GM23338 (cell line): ENCODE measurements around the gene CHAF1B. TPM values are rescaled to one million over a fixed set of nuclear protein-coding genes. Genes with fewer than 3 reads are reported as not detected.

Experiments used
- ATAC-seq: fragments of 200-7000 bp; cut with Tn5 transposase; 3 replicates; pipeline ENCODE4 v1.9.1; 2020
- DNase-seq: peaks from one replicate; pipeline ENCODE4 v3.0.0-alpha.2; 2015; ENCODE audit warnings: low spot score
- H2AFZ ChIP-seq: fragments of 200-600 bp; sonication (generic); 2 replicates; pipeline ENCODE4 v1.8.0; 2016; ENCODE audit warnings: antibody characterized with exemption, mild to moderate bottlenecking, moderate library complexity
- H3F3A ChIP-seq: fragments of 200-600 bp; sonication (generic); replicated peaks from 2 replicates; pipeline ENCODE4 v1.8.0; 2017; ENCODE audit warnings: antibody characterized with exemption, mixed run types, low read depth
- H3K27ac ChIP-seq: fragments of 200-600 bp; sonication (generic); 2 replicates; pipeline ENCODE4 v1.6.1; 2016; ENCODE audit warnings: low read depth
- H3K27me3 ChIP-seq: fragments of 200-600 bp; sonication (generic); 2 replicates; pipeline ENCODE4 v1.8.0; 2016; ENCODE audit warnings: mild to moderate bottlenecking, mixed run types, moderate library complexity; ENCODE audit not compliant: insufficient read depth
- H3K36me3 ChIP-seq: fragments of 200-600 bp; sonication (generic); 2 replicates; pipeline ENCODE4 v1.8.0; 2016; ENCODE audit warnings: mild to moderate bottlenecking; ENCODE audit not compliant: insufficient read depth
- H3K4me1 ChIP-seq: fragments of 200-600 bp; sonication (generic); 2 replicates; pipeline ENCODE4 v1.8.0; 2016; ENCODE audit warnings: mild to moderate bottlenecking, moderate library complexity; ENCODE audit not compliant: insufficient read depth
- H3K4me2 ChIP-seq: fragments of 200-600 bp; sonication (generic); 2 replicates; pipeline ENCODE4 v1.7.1; 2017; ENCODE audit warnings: mixed run types
- H3K4me3 ChIP-seq: fragments of 200-600 bp; sonication (generic); 2 replicates; pipeline ENCODE4 v1.6.1; 2016; ENCODE audit warnings: mixed run types
- H3K79me2 ChIP-seq: fragments of 200-600 bp; sonication (generic); replicated peaks from 2 replicates; pipeline ENCODE4 v1.8.0; 2017; ENCODE audit warnings: mild to moderate bottlenecking; ENCODE audit not compliant: insufficient read depth
- H3K9me2 ChIP-seq: fragments of 200-600 bp; sonication (generic); 2 replicates; pipeline ENCODE4 v1.8.0; 2017; ENCODE audit not compliant: insufficient read depth
- H4K20me1 ChIP-seq: fragments of 200-600 bp; sonication (generic); replicated peaks from 2 replicates; pipeline ENCODE4 v1.8.0; 2017; ENCODE audit warnings: mild to moderate bottlenecking; ENCODE audit not compliant: insufficient read depth
- H3K27ac Mint-ChIP-seq: 2 replicates; pipeline ENCODE4 v1.8.0; 2020; ENCODE audit warnings: inconsistent platforms, mild to moderate bottlenecking, moderate library complexity, mixed read lengths
- H3K27me3 Mint-ChIP-seq: 3 replicates; pipeline ENCODE4 v1.8.0; 2022; ENCODE audit warnings: low read depth, mild to moderate bottlenecking, moderate library complexity, mixed read lengths, inconsistent platforms; ENCODE audit not compliant: insufficient read depth, poor library complexity
- H3K36me3 Mint-ChIP-seq: 3 replicates; pipeline ENCODE4 v1.8.0; 2021; ENCODE audit warnings: low read depth, mild to moderate bottlenecking, inconsistent platforms, moderate library complexity, mixed read lengths
- H3K4me1 Mint-ChIP-seq: 3 replicates; pipeline ENCODE4 v1.8.0; 2020; ENCODE audit warnings: mild to moderate bottlenecking, inconsistent platforms, mixed read lengths
- H3K4me3 Mint-ChIP-seq: 3 replicates; pipeline ENCODE4 v1.8.0; 2021; ENCODE audit warnings: moderate library complexity, mild to moderate bottlenecking, inconsistent platforms, mixed read lengths
- H3K9me3 Mint-ChIP-seq: 3 replicates; pipeline ENCODE4 v1.8.0; 2020; ENCODE audit warnings: moderate library complexity, mild to moderate bottlenecking, inconsistent platforms, mixed read lengths
- EZH2phosphoT487 ChIP-seq: fragments of 200-600 bp; sonication (generic); IDR thresholded peaks from one replicate; pipeline ENCODE4 v1.8.1; 2018; ENCODE audit warnings: antibody characterized with exemption; ENCODE audit not compliant: unreplicated experiment
- JUNB ChIP-seq: IDR thresholded peaks from one replicate; pipeline ENCODE4 v1.6.1; 2016; ENCODE audit warnings: antibody characterized with exemption; ENCODE audit not compliant: unreplicated experiment
- NANOG ChIP-seq: IDR thresholded peaks from 2 replicates; pipeline ENCODE4 v1.6.1; 2016; ENCODE audit warnings: antibody characterized with exemption, borderline replicate concordance
- STAT1 ChIP-seq: IDR thresholded peaks from one replicate; pipeline ENCODE4 v1.6.1; 2016; ENCODE audit warnings: antibody characterized with exemption; ENCODE audit not compliant: unreplicated experiment
- ZNF114 ChIP-seq: fragments of 250-450 bp; sonication (Bioruptor Pico); IDR thresholded peaks from 2 replicates; pipeline ENCODE4 v1.5.0; 2020; ENCODE audit warnings: mild to moderate bottlenecking, moderate library complexity
- ZNF331 ChIP-seq: fragments of 250-450 bp; sonication (Bioruptor Pico); IDR thresholded peaks from 2 replicates; pipeline ENCODE4 v1.5.0; 2020; ENCODE audit warnings: low read depth, mild to moderate bottlenecking, moderate library complexity
- polyA plus RNA-seq: library from polyadenylated mRNA; unstranded; fragments of >200 nt; fragmentation: Nextera tagmentation; extraction: Ambion mirVana; gene quantifications from 2 replicates; pipeline ENCODE4 v1.2.1, GENCODE V29; 2016
- total RNA-seq: library from RNA; depleted of rRNA; stranded (reverse); fragments of >200 nt; shearing (Covaris generic); gene quantifications from 2 replicates; pipeline ENCODE4 v1.2.3, GENCODE V29; 2014
- TF ChIP-seq, protein P1 (sequence below), 2 experiments: fragments of 200-600 bp in 1 of 2; sonication (generic) in 1 of 2; conservative IDR thresholded peaks; 2 replicates each; pipeline versions ENCODE4 v1.5.1 to v1.6.1; 2016 to 2017; ENCODE audit warnings: antibody characterized with exemption in 2 of 2, low read depth in 2 of 2, mild to moderate bottlenecking in 2 of 2, moderate library complexity in 1 of 2
- TF ChIP-seq, protein P2 (sequence below): IDR thresholded peaks from one replicate; pipeline ENCODE4 v1.6.1; 2018; ENCODE audit warnings: antibody characterized with exemption; ENCODE audit not compliant: unreplicated experiment
- TF ChIP-seq, protein P3 (sequence below): fragments of 250-450 bp; sonication (Bioruptor Pico); IDR thresholded peaks from 2 replicates; pipeline ENCODE4 v1.5.0; 2020; ENCODE audit warnings: mild to moderate bottlenecking, moderate library complexity
- TF ChIP-seq, protein P4 (sequence below): IDR thresholded peaks from 2 replicates; pipeline ENCODE4 v1.6.1; 2016; ENCODE audit warnings: antibody characterized with exemption

The CHAF1B gene
- total and polyA plus RNA-seq, 2 experiments from 2014 or later = 7.9 to 13.1 TPM

DNA sequence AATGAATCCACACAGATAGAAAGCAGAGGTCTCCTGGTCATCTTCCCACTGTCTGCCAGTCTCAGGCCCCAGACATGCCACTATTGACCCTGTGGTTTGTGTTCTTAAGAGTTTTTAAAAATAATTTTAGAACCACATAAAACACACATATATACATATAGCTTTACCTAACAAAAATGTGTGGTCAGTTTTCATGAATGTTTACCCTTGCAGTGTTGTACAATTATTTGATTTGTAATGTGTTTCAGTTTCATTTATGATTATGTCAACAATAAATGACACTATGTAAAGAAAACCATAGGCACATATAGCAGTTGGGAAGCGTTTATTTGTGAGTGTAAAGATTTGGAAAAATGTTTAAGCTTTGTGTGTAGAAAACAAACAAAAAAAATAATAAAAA lies 17.1 kb downstream of the CHAF1B start:
- no peak overlapping the region for H3K4me3 ChIP-seq
- Mint-ChIP-seq H3K36me3 (peaks cover 49% of the 10 kb centered on the region), H3K27me3 (peaks cover 2% of the 10 kb centered on the region), H3K4me3 (no peak overlapping the region), H3K27ac (no peak overlapping the region), H3K9me3 (no peaks in the 10 kb centered on the region), H3K4me1 (no peaks in the 10 kb centered on the region)
- H4K20me1 ChIP-seq = peaks cover 7% of the 10 kb centered on the region; the same call in 1 of the 2 replicates
- H3K36me3 ChIP-seq = peaks cover 3% of the 10 kb centered on the region; the same call in 1 of the 2 replicates
- no peaks in the 10 kb centered on the region for H3K79me2 ChIP-seq
- DNase-seq (no peak), ATAC-seq (no peak)
- H3F3A ChIP-seq = no peaks in the 10 kb centered on the region
- no peak for TF ChIP-seq ZNF114 (CRISPR knock-in tag)
- TF ChIP-seq, protein P1, sequence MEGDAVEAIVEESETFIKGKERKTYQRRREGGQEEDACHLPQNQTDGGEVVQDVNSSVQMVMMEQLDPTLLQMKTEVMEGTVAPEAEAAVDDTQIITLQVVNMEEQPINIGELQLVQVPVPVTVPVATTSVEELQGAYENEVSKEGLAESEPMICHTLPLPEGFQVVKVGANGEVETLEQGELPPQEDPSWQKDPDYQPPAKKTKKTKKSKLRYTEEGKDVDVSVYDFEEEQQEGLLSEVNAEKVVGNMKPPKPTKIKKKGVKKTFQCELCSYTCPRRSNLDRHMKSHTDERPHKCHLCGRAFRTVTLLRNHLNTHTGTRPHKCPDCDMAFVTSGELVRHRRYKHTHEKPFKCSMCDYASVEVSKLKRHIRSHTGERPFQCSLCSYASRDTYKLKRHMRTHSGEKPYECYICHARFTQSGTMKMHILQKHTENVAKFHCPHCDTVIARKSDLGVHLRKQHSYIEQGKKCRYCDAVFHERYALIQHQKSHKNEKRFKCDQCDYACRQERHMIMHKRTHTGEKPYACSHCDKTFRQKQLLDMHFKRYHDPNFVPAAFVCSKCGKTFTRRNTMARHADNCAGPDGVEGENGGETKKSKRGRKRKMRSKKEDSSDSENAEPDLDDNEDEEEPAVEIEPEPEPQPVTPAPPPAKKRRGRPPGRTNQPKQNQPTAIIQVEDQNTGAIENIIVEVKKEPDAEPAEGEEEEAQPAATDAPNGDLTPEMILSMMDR (conservative IDR thresholded peaks at IDR 0.05; ENCODE audit: low read depth in 2 of 2) = no peak
- TF ChIP-seq STAT1 = no peak
- no peak for TF ChIP-seq ZNF331 (CRISPR knock-in tag)
- no peak for TF ChIP-seq EZH2phosphoT487
- TF ChIP-seq, protein P2, sequence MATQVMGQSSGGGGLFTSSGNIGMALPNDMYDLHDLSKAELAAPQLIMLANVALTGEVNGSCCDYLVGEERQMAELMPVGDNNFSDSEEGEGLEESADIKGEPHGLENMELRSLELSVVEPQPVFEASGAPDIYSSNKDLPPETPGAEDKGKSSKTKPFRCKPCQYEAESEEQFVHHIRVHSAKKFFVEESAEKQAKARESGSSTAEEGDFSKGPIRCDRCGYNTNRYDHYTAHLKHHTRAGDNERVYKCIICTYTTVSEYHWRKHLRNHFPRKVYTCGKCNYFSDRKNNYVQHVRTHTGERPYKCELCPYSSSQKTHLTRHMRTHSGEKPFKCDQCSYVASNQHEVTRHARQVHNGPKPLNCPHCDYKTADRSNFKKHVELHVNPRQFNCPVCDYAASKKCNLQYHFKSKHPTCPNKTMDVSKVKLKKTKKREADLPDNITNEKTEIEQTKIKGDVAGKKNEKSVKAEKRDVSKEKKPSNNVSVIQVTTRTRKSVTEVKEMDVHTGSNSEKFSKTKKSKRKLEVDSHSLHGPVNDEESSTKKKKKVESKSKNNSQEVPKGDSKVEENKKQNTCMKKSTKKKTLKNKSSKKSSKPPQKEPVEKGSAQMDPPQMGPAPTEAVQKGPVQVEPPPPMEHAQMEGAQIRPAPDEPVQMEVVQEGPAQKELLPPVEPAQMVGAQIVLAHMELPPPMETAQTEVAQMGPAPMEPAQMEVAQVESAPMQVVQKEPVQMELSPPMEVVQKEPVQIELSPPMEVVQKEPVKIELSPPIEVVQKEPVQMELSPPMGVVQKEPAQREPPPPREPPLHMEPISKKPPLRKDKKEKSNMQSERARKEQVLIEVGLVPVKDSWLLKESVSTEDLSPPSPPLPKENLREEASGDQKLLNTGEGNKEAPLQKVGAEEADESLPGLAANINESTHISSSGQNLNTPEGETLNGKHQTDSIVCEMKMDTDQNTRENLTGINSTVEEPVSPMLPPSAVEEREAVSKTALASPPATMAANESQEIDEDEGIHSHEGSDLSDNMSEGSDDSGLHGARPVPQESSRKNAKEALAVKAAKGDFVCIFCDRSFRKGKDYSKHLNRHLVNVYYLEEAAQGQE = no peak
- TF ChIP-seq, protein P3, sequence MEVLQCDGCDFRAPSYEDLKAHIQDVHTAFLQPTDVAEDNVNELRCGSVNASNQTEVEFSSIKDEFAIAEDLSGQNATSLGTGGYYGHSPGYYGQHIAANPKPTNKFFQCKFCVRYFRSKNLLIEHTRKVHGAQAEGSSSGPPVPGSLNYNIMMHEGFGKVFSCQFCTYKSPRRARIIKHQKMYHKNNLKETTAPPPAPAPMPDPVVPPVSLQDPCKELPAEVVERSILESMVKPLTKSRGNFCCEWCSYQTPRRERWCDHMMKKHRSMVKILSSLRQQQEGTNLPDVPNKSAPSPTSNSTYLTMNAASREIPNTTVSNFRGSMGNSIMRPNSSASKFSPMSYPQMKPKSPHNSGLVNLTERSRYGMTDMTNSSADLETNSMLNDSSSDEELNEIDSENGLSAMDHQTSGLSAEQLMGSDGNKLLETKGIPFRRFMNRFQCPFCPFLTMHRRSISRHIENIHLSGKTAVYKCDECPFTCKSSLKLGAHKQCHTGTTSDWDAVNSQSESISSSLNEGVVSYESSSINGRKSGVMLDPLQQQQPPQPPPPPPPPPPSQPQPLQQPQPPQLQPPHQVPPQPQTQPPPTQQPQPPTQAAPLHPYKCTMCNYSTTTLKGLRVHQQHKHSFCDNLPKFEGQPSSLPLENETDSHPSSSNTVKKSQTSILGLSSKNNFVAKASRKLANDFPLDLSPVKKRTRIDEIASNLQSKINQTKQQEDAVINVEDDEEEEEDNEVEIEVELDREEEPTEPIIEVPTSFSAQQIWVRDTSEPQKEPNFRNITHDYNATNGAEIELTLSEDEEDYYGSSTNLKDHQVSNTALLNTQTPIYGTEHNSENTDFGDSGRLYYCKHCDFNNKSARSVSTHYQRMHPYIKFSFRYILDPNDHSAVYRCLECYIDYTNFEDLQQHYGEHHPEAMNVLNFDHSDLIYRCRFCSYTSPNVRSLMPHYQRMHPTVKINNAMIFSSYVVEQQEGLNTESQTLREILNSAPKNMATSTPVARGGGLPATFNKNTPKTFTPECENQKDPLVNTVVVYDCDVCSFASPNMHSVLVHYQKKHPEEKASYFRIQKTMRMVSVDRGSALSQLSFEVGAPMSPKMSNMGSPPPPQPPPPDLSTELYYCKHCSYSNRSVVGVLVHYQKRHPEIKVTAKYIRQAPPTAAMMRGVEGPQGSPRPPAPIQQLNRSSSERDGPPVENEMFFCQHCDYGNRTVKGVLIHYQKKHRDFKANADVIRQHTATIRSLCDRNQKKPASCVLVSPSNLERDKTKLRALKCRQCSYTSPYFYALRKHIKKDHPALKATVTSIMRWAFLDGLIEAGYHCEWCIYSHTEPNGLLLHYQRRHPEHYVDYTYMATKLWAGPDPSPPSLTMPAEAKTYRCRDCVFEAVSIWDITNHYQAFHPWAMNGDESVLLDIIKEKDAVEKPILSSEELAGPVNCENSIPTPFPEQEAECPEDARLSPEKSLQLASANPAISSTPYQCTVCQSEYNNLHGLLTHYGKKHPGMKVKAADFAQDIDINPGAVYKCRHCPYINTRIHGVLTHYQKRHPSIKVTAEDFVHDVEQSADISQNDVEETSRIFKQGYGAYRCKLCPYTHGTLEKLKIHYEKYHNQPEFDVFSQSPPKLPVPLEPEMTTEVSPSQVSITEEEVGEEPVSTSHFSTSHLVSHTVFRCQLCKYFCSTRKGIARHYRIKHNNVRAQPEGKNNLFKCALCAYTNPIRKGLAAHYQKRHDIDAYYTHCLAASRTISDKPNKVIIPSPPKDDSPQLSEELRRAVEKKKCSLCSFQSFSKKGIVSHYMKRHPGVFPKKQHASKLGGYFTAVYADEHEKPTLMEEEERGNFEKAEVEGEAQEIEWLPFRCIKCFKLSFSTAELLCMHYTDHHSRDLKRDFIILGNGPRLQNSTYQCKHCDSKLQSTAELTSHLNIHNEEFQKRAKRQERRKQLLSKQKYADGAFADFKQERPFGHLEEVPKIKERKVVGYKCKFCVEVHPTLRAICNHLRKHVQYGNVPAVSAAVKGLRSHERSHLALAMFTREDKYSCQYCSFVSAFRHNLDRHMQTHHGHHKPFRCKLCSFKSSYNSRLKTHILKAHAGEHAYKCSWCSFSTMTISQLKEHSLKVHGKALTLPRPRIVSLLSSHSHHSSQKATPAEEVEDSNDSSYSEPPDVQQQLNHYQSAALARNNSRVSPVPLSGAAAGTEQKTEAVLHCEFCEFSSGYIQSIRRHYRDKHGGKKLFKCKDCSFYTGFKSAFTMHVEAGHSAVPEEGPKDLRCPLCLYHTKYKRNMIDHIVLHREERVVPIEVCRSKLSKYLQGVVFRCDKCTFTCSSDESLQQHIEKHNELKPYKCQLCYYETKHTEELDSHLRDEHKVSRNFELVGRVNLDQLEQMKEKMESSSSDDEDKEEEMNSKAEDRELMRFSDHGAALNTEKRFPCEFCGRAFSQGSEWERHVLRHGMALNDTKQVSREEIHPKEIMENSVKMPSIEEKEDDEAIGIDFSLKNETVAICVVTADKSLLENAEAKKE = no peak
- no peak for TF ChIP-seq NANOG
- TF ChIP-seq, protein P4, sequence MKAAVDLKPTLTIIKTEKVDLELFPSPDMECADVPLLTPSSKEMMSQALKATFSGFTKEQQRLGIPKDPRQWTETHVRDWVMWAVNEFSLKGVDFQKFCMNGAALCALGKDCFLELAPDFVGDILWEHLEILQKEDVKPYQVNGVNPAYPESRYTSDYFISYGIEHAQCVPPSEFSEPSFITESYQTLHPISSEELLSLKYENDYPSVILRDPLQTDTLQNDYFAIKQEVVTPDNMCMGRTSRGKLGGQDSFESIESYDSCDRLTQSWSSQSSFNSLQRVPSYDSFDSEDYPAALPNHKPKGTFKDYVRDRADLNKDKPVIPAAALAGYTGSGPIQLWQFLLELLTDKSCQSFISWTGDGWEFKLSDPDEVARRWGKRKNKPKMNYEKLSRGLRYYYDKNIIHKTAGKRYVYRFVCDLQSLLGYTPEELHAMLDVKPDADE = no peak
- TF ChIP-seq JUNB = no peak
- no peak overlapping the region for H2AFZ ChIP-seq
- H3K27me3 ChIP-seq = no peaks in the 10 kb centered on the region
- H3K27ac ChIP-seq = no peak overlapping the region
- no peak overlapping the region for H3K4me2 ChIP-seq
- H3K4me1 ChIP-seq = no peaks in the 10 kb centered on the region
- H3K9me2 ChIP-seq = no peaks in the 10 kb centered on the region
